GM18907 (cell line): Measurements from ENCODE around the gene NODAL.

Experiments
- ATAC-seq: cut with Tn5 transposase; IDR thresholded peaks from one replicate; pipeline ENCODE4 v1.9.1; 2021; ENCODE audit warnings: mild to moderate bottlenecking, moderate library complexity; ENCODE audit not compliant: unreplicated experiment

Gene NODAL

DNA sequence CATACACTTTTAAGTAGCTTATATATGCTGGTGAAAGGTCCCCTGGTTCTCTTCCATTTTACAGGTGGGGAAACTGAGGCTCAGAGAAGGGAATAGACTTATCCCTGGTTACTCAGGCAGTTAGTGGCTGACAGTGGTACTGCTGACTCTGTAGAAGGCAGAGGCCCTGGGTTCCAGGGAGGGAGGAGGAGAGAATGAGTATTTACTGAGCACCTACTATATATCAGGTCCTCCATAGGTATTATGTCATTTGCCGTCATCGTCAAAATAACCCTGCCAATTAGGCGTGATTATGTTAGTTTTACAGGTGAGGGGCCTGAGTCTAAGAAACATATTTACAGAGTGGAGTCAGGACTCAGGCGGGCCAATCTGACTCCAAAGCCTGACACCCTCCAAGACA, 23.8 kb upstream of the NODAL start:
- ATAC-seq, result no peak

DNA sequence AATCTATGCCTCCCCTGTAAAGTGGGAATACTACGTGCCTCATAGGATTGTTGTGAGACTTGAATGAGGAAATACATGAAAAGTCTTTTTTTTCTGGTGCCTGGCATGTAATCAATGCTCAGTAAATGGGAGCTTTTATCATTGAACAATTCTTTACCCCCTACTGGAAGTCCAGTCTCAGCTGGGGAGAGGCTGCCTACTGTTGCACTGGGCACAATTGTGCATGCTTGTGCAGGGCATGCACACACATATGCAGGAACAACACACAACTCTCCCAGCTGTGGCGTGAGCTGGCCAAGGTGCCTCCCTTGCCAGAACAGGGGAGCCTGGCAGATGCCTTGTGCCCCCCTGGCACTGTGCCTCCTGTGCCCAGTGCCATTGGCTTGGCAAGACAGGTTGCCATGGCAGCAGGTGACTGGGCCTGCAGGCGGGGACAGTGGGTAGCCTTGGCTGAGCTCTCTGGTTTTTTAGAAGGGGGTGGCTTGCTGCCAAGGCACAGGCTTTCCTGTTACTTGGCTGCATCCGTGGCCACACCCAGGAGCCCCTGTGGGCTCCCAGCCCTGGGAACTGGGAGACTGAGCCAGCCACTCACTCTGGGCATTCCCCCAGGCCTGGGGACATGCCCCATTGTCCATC, 21.0 kb upstream of the NODAL start:
- no peak for ATAC-seq

DNA sequence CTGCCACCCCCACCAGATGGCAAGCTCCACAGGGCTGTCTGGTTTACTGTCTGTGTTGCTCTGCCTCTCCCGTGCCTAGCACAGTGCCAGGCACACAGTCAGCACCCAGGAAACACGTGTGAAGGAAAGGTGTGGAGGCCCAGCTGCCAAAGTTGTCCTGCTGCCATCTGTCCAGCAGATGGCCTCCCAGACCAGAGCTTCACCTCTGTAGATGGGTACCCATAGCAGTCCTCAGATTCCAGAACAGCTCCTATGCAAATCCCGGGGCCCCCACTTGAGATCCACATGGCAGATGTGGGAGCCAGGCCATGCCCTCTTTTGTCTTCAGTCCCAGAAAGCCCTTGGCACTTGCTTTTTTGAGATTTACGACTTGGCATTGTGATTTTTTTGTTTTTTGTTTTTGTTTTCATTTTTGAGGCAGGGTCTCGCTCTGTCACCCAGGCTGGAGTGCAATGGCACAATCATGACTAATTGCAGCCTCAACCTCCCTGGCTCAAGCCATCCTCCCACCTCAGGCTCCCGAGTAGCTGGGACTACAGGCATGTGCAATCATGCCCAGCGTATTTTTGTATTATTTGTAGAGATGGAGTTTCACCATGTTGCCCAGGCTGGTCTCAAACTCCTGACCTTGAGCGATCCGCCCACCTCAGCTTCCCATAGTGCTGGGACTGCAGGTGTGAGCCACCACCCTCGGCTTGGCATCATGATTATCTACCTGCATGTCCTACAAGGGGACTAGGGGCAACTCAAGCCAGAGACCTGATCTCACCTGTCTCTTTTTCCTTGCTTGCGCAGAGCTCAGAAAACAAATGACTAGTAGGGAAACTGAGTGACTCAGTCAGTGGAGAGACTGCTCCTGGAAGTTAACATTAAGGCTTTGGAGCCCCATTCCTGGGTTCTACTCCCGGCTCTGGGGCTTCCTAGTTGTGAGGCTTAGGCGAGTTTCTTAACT, 20.2 kb upstream of the NODAL start:
- ATAC-seq, result no peak

DNA sequence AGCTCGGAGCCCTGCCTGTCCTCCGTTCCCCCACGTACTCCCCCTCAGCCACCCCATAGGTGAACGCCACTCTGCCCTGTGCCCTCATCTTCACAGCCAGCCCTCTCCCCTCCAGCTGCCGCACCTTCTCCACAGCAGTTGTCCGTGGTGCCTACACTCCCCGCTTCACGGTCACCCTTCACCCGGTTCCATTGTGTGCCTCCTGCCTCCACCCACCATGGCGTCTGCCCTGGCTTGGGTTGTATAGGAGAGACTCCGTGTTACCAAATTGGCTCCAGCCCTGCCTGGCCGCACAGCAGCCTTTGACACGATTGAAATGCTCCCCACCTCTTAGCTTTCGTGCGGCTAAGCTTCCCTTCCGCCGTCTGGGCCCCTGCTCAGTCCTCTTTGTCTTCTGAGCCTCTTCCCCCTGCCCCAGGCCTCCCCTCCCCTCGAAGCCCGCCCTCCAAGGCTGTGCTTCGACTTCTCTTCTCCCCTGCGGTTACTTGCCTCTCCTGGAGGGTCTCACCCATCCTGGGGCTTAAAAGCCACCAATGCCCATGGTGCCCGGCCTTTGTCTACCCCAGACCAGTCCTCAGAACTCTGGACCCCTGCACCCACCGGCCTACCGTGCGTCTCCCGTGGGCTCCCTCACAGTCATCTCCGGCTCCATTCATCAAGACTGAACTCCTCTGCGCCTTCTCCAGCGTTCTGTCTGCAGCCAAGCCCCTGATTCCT, 18.5 kb upstream of the NODAL start:
- no peak for ATAC-seq

DNA sequence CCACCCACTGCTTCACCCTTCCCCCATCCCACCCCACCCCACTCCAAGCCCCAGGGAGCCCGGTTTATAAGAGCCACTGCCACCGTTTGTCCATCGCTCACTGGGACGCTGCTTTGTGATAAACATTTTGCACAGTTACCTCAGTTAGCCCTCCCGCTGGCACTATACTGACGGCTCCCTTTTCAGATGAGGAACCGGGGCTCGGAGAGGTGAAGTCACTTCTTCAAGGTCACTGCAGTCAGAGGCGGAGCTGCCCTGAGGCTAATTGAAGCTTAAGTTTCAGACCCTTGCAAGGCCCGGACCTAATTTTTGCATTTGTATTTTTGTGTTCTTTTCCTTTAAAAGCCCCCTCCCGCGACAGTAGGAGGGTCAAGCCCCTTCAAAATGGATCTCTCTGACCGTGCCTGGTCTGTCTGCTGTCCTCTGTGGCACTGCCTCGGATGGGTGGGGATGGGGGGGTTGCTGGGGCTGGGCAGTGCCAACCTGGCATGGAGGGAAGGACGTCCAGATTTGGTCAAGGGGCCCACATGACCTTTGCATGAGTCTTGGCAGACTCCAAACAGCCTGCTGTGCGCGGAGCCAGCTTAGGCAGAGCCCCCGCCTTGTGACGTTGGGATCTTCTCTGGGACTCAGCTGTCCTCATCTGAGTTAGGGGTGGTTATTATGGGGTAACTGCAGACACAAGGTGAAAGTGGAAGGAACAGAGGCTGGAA, 17.7 kb upstream of the NODAL start:
- no peak for ATAC-seq

DNA sequence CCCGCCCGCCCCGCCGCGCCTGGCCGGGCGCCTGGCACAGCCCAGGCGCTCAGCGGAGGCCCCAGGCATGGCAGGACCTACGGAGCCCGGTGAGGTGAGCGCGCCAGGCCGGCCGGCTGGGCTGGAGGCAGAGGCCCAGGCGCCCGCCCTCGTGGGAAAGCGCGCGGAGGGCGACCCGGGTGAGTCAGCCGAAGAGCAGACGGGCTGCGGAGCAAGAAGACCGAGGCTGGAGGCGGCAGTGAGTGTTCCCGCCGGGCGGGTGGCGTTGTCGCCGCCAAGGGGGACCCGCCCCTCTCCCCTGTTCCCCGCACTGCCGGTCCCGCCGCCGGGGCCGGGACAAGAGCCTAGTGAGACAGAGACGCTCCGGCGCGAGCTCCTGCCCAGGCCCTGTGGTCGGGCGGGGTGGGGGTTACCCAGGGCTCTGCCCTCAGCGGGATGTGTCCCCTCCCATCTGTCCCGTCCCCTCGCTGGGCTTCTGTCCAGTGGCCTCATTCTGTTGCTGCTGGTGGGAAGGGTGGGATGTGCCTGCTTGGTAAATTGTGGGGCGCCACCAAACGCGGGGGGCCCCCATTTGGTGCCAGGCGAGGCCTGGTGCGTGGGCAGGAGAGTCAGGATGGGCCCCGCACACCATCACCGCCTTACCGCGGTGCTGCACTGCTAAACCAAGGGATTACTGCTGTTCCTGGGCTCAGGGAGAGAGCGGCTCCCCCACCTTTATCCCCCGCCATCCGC, 17.0 kb upstream of the NODAL start:
- ATAC-seq, result no peak

DNA sequence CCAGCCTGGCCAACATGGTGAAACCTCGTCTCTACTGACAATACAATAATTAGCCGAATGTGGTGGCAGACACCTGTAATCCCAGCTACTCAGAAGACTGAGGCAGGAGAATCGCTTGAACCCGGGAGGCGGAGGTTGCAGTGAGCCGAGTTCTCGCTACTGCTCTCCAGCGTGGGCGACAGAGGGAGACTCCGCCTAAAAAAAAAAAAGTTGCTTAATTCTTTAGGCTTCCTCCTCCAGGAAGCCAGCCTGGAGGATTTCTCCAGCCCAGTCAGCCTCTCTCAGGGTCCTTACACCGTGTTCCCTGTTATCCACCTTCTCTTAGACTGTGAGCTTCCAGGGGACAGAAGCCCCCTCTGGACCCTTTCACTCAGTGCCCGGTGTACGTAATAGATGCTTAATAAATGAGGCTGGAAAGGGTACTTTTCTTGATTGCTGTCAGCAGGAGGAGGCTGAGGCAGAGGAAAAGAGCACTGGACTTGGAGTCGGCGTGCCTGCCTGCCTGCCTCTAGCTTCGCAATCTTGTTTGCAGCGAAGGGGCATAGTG, 16.4 kb upstream of the NODAL start:
- no peak for ATAC-seq

DNA sequence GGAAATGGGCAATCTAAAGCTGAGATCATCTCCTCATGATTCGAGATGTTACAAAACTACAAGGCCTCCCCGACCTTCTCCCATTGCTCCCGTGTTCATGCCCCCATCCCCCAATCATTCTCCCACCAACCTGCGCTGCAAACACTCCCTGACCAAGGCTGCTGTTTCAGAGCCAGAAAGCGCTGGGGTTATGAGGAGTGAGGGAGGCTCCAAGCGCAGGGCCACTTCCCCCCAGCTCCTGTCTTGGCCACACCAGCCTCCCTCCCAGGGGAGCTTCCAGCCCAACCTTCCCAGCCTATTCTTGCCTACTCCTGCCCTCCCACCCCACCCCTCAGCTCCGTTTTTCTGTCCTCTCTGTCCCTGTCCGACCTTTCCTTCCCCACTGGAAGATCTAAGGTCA, 14.7 kb upstream of the NODAL start:
- ATAC-seq, result no peak

DNA sequence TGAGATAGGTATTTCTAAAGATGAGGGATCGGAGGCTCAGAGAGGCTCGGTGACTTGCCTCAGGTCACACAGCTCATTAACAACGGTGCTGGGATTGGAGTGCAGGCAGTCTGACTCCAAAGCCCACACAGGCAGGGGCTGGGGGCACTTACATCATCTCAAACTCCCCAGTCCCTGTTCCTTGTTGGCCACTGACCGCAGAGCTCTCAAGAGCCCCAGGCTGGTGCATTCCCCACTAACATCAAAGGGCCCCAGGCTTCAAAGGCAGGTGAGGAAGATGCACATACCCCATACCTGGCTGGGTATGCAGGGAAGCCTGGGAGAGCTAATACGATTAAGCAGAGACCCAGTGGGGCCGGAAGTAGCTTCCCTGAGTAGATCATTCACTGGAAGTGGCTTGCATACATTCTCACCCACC, 13.7 kb upstream of the NODAL start:
- no peak for ATAC-seq

DNA sequence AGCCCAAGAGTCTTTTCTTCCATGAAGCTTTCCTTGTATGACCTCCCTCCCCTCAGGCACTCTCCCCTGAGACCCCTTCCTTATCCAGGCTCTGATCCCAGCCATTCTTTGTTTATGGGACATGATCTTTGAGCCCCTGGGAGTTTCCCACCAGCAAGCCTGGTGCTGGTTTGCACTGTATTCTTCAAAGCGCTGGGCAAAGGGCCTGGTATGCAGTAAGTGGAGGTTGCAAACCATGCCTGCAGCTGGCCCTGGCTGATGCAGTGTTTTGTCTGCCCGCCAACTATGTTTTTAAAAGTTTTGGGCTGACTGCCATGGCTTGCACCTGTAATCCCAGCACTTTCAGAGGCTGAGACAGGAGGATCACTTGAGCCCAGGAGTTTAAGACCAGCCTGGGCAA, 6.8 kb upstream of the NODAL start:
- ATAC-seq, result no peak

DNA sequence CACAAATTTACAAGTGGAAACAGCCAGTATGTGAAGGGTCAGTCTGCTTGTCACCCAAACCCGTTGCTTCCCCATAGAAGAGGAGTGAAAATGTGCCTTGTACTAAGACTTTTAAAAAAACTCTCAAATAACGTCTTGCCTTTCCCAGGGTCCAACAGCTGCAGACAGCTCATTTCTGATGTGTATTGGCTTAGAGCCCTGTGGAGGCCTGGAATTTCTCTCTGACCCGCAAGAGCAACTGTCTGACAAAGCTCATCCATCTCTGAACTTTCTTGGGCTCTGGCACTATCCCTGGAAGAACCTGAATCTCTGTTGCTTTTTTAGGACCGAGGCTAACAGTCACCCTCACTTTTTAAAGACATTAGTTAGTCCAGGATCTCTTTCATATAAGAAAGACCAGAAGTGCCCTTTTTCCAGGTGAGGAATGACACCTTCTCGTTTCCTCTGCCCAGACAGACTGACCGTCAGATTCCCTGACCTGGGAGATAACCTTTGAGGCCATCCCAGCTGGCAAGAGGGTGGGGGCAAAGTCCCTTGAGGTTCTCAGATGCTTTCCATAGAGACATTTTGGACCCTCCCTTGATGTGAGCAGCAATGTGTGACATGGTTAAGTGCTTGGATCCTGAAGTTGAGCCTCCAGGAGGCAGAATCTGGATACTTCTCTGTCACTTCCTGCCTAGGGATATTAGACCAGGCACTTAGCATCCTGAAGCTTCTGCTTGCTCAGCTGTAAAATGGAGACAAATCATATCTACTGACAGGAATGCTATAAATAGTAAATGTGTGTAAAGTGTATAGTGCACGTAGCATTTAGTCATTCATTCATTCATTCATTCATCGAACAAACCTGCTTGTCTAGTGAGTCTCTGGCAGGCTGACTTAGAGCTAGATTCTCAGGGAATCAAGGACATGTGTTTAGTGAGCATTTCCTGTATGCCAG, 4.5 kb upstream of the NODAL start:
- ATAC-seq, result no peak

DNA sequence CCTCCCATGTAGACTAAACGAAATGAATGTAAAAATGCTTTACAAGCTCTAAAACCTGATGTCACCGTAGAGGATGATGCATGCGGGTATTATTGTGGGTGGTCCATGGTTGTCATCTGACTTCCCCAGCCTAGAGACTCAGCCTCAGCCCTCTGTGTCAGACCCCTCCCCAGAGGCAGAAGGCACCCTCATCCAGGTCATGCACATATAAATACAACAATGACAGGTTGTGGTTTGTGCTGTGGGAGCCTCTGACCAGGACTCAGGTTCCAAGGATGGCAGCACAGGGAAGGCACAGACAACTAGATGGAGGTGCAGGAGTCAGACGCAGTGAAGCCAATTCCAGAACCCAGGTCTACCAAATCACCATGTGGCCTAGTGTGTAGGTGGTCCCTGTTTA, 3.3 kb upstream of the NODAL start:
- no peak for ATAC-seq

DNA sequence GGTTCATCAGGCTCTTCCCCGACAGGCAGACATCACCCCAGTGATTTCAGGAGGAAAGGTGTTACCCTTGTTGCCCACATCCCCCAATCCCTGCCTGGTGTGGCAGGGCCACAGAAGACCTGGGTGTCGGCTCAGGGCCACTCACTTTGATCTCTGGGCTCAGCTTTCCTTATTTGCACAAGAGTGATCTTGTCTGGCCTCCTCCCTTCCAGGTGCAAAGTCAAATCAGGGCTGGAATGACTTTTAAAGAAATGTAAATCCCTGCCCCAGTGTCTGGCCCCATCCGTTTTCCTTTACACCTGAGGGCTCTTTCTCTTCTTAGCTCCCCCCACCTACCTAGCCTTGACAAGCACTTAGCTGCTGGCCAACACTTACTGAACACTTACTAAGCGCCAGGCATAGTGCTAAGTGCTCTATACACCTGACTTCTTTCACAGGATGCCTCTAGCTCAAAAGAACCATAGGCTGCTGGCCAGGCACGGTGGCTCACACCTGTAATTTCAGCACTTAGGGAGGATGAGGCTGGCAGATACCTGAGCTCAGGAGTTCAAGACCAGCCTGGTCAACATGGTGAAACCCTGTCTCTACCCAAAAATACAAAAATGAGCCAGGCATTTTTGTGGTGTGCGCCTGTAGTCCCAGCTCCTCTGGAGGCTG, 979 bp upstream of the NODAL start:
- ATAC-seq, result no peak

DNA sequence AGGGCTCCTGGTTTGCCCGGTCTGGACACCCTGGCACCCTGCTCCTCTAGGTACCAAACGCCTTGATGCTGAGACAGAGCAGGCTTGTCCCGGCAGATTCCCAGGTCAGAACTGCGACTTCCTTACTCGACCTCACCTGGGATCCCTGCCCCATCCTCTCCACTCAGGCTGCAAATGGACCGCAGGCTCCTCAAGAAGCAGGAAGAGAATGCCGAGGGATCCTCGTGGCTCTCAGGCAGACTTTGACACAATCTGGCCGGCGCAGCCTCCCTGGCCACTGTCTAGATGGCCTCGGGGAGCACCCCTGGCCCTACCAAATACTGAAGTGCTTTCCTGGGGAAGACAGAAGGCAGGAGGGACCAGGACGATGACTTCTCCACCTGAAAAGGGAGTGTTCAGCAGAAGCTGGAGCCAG, 421 bp upstream of the NODAL start:
- ATAC-seq, result no peak

DNA sequence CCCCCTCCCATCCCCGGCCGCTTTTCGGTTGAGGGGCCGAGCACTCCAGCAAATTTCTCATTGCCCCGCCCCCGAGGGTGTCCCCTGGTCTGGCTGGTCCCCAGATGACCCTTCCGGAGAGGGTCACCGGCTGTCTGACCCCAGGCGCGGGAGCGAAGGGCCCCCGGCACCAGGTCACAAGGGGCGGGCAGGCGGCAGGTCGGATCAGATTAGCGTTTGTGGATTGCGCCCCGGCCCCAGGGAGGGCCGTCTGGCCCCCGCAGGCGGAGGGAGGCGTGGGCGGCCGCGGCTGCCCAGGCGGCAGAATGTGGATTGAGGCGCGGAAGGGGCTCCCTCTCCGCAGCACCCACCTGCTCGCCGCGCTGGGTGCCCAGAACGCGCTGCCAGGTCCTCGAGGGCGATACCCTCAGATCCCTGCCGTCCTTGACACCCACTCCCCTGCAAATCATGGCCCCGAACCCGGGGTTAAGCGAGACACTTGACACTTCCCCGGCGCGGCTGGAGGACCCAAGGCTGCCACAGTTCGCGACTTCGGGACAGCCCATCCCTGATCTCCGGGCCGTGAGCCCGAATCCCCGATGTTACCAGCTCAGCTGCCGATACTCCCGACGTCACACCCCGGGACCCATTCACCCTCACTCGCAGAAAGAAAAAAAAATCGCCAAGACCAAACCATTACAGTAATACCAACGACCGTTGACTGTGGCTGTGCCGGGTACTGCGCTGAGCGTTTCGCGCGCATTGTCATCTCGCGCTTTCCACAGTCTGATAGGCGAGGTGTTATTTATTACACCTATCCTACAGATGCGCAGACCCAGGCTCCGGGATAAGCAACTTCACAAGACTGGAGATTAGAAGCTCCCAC, 953 bp downstream of the NODAL start:
- ATAC-seq, result no peak

DNA sequence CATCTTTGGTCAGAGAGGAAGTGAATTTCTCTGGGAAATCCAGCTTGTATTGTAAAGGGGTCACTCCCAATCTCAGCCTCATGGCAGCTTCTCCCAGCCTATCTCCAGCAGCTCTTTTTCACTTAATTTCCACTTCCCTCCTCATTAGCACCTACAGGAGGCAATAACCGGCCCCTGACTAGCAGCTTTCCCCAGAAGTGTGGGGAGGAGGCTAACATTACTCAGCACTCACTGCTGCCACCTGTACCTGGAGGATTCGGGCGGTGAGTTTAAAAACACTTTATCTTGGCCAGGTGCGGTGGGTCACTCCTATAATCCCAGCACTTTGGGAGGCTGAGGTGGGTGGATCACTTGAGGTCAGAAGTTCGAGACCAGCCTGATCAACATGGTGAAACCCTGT, 3.8 kb downstream of the NODAL start:
- no peak for ATAC-seq

DNA sequence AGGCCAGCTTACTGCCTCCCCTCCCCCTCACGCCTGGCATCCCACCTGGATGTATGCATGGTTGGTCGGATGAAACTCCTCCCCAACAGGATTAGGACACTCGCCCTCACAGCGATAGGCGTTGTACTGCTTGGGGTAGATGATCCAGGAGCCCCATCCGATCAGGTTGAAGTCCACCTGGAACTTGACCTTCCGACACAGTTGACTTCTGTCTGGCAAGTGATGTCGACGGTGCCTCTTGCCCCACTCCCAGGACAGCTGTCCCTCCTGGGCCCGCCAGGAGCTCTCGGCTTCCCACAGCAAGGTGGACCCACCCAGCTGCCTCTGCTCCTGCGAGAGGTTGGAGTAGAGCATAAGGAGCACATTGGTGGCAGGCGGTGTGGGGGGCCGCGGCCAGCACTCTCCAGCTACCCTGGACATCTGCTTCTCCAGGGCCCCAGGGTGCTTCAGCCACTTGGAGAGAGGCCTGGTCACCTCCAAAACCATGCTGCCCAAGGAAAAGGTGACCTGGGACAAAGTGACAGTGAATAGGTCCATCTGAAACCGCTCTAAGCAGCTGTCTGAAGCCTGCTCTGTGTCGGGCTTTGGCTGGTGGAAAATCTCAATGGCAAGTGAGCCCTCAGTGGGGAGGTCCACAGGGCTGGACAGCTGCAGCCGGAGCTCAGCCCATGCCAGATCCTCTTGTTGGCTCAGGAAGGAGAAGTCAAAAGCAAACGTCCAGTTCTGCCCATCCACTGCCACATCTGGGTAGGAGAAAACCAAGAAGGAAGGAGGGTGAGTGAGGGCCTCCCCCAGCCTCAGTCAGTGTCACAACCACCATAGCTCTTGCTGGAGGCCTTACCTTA, 6.0 kb downstream of the NODAL start:
- no peak for ATAC-seq
